ENCODE results near the gene IPO4. TPM values are rescaled to one million over a fixed set of nuclear protein-coding genes. Genes with fewer than 3 reads are reported as not detected.

Gene IPO4
- total RNA-seq, 2 donors from 2014 or later: 19.9 to 64.6 TPM

DNA sequence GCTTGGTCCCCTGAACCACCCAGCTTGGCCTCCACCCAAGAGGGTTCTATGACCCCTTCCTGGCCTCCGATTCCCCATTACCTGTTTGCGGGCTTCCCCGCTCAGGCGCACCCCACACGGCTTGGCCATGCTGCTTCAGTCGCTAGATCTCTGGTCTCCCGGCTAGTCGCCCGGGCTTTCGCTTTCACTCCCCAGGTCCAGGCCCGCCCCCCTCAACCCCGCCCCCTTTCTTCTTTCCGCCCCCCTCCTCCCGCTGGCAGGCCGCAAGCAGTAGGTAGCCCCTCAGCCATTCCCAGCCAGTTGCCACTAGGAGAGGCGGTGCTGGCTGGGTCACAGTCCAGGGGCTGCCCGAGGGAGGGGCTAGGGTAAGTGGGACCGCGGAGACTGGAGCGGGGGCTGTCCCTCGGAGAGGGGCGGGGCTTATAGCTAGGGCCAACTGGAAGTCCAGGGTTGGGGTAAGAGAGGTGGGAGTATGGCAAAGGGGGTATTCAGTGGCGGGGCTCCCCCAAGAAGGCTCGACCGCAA, 42.1 kb downstream of the IPO4 start, which contains the start of gene PSME2:
Gene PSME2 (minus strand): TSS at position 158 of the 525 bp plus-strand sequence. CDS start 29 bp downstream, at position 129.
- ATAC-seq (ENCODE audit: insufficient number of reproducible peaks, low FRiP score, low read depth) (peak; percentile 65), DNase-seq (ENCODE audit: low spot score) (peak; percentile 88)
- Histone ChIP-seq H3K27ac (peak within 1 kb of the TSS; percentile 87 to 88), H3K27me3 (replicated peaks; ENCODE audit: insufficient read depth) (no peaks in the 10 kb centered on the region), H3K36me3 (peaks cover 22% of the 10 kb centered on the region), H3K9me3 (no peaks in the 10 kb centered on the region), H3K4me3 (peak within 1 kb of the TSS; percentile 92), H3K4me1 (ENCODE audit: control insufficient read depth in 1 of 2, low read depth in 2 of 2) (peaks cover 18 to 36% of the 10 kb centered on the region in 2 donors)
- no peak for TF ChIP-seq CTCF (IDR thresholded peaks at IDR 0.05)

- no peaks in the 10 kb centered on the region for H3K27me3 ChIP-seq (replicated peaks; ENCODE audit: insufficient read depth)
- H3K9me3 ChIP-seq: no peaks in the 10 kb centered on the region
- H3K4me3 ChIP-seq: peak overlapping the region; percentile 92
- DNase-seq (ENCODE audit: low spot score): no peak
- no peak for ATAC-seq (ENCODE audit: insufficient number of reproducible peaks, low FRiP score, low read depth)
- H3K4me1 ChIP-seq (ENCODE audit: control insufficient read depth in 1 of 2, low read depth in 2 of 2): peaks cover 18 to 36% of the 10 kb centered on the region in 2 donors
- peaks cover 16% of the 10 kb centered on the region for H3K36me3 ChIP-seq
- peak overlapping the region; percentile 72 to 87 for H3K27ac ChIP-seq
- no peak for TF ChIP-seq CTCF (IDR thresholded peaks at IDR 0.05)
Observed at GRCh38 chr14:24145690-24146452, 42.7 kb downstream of the IPO4 start.

GRCh38 chr14:24145219-24145618, 43.4 kb downstream of the IPO4 start:
- Histone ChIP-seq H3K4me3 (peak overlapping the region; percentile 92), H3K27me3 (replicated peaks; ENCODE audit: insufficient read depth) (no peaks in the 10 kb centered on the region), H3K9me3 (no peaks in the 10 kb centered on the region), H3K4me1 (ENCODE audit: control insufficient read depth in 1 of 2, low read depth in 2 of 2) (peaks cover 18 to 36% of the 10 kb centered on the region in 2 donors), H3K27ac (peak overlapping the region; percentile 72 to 87), H3K36me3 (peaks cover 12% of the 10 kb centered on the region)
- DNase-seq (ENCODE audit: low spot score) (no peak), ATAC-seq (ENCODE audit: insufficient number of reproducible peaks, low FRiP score, low read depth) (no peak)
- TF ChIP-seq CTCF (IDR thresholded peaks at IDR 0.05): no peak

DNA sequence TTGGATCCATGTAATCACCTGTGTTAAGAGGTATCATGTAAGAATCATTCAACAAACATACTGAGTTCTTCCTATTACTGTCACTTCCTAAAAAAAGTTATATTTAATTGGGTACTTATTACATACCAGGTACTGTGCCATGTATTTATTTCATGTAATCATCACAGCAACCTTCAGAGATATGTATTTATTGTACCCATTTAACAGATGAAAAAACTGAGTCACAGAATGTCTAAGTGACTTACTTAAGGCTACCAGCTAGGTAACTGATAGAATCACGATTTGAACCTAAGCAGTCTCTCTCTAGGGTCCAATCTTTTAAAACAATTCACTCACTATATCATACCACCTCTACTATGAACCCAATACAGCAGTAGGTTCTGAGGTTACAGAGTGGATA, 44.2 kb downstream of the IPO4 start:
- Histone ChIP-seq H3K27me3 (replicated peaks; ENCODE audit: insufficient read depth) (no peaks in the 10 kb centered on the region), H3K27ac (no peak overlapping the region), H3K36me3 (peaks cover 6% of the 10 kb centered on the region), H3K4me3 (no peak overlapping the region), H3K4me1 (ENCODE audit: control insufficient read depth in 1 of 2, low read depth in 2 of 2) (peaks cover 20 to 44% of the 10 kb centered on the region in 2 donors), H3K9me3 (no peaks in the 10 kb centered on the region)
- DNase-seq (ENCODE audit: low spot score) (no peak), ATAC-seq (ENCODE audit: insufficient number of reproducible peaks, low FRiP score, low read depth) (no peak)
- TF ChIP-seq CTCF (IDR thresholded peaks at IDR 0.05): no peak

DNA sequence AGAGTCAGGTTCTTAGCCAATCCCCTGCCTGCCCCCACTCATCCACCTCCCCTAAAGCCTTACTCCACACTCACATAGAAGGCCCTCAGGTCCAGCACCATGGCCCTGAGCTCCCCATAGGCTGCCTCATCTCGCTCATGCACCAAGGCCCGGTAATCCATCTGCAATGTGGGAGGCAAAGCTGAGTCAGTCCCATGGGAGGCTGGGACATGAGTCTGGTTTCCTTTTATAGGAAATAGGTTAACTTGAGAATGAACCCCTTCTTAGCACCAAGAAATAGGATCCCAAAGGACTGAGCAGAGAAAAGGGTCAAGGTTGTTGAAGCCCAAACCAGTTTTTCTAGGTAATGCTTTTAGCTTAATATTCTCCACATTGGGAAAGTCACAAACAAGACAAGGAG, 45.1 kb downstream of the IPO4 start:
- no peaks in the 10 kb centered on the region for H3K27me3 ChIP-seq (replicated peaks; ENCODE audit: insufficient read depth)
- ATAC-seq (ENCODE audit: insufficient number of reproducible peaks, low FRiP score, low read depth) (no peak), DNase-seq (ENCODE audit: low spot score) (no peak)
- peaks cover 21 to 38% of the 10 kb centered on the region in 2 donors for H3K4me1 ChIP-seq (ENCODE audit: control insufficient read depth in 1 of 2, low read depth in 2 of 2)
- H3K9me3 ChIP-seq: no peaks in the 10 kb centered on the region
- no peak overlapping the region for H3K27ac ChIP-seq
- TF ChIP-seq CTCF (IDR thresholded peaks at IDR 0.05): no peak
- no peak overlapping the region for H3K4me3 ChIP-seq
- H3K36me3 ChIP-seq: peaks cover 9% of the 10 kb centered on the region

Measured in thoracic aorta (tissue), 2 donors.